ENCODE measurements around the gene RYR1.

GRCh38 chr19:38452430-38453366 lies 19.2 kb downstream of the RYR1 start:
- TF ChIP-seq, protein P1, sequence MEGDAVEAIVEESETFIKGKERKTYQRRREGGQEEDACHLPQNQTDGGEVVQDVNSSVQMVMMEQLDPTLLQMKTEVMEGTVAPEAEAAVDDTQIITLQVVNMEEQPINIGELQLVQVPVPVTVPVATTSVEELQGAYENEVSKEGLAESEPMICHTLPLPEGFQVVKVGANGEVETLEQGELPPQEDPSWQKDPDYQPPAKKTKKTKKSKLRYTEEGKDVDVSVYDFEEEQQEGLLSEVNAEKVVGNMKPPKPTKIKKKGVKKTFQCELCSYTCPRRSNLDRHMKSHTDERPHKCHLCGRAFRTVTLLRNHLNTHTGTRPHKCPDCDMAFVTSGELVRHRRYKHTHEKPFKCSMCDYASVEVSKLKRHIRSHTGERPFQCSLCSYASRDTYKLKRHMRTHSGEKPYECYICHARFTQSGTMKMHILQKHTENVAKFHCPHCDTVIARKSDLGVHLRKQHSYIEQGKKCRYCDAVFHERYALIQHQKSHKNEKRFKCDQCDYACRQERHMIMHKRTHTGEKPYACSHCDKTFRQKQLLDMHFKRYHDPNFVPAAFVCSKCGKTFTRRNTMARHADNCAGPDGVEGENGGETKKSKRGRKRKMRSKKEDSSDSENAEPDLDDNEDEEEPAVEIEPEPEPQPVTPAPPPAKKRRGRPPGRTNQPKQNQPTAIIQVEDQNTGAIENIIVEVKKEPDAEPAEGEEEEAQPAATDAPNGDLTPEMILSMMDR (IDR thresholded peaks at IDR 0.05; ENCODE audit: poor library complexity), result no peak
- no peak for TF ChIP-seq EZH2 (IDR thresholded peaks at IDR 0.05; ENCODE audit: borderline replicate concordance)

All from hepatocyte (in vitro differentiated cells).